GM21367 (cell line): Measurements from ENCODE around the gene TMEM43.

Experiments
- ATAC-seq: cut with Tn5 transposase; IDR thresholded peaks from one replicate; pipeline ENCODE4 v1.9.1; 2021; ENCODE audit not compliant: unreplicated experiment

Gene TMEM43

DNA sequence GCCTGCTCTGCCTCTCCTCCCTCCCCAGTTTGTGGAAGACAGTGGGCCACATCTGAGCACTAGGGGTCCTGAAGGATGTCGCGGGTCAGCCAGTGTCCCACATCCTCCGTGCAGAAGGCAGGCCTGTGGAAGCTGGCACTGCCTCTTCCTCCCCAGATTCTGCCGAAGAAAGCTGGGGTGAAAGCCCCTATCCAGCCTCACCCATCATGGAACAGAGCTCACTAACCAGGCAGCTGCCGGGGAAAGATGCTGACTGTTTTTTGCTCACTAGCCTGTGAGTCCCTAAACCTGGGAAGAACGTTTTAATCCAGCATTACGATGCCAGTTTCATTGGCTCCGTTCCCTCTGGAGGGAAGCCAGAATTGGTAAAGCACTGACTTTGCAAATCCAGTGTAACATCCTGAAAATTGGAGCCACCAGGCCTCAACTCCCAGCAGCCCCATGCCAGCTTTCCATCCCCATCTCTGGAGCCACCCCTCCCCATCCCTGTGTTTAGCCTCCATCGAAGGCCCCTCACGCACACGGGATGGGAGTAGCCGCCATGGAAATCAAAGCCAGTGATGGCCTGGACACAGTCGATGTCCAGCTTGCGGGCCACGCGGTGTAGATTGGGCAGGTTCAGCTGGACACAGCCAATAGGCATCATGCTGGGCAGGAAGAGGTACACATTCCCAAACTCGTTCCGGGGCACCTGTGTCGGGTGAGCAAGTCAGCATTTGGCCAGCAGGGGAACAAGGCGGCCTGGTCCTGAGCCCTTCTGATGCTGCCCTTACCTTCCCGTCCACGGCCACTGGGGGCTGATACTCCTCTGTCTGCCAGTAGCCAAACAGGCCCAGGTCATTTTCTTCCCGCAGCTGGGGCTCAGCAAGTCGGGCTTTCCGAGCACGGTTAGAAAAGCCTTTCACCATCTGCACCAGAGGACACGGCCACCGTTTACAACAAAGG lies 23.5 kb downstream of the TMEM43 start:
- ATAC-seq: no peak

DNA sequence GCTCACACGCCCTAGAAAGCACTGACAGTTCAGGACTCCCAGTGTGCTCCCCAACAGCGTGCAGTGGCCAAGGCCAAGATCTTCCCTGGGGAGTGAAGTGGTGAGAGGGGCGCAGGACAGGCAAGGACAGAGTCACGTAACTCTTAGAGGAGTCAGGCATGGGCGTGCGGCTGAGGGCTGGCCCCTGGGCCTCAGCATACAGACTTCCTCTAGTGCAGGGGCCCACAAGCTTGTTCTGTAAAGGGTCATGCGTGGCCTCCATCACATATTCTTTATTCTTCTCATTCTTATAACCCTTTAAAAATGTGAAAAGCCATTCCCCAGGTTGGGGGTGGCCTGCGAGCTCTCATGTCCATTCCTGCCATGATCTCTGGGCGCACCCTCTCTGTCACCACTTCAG lies 25.2 kb downstream of the TMEM43 start:
- no peak for ATAC-seq

DNA sequence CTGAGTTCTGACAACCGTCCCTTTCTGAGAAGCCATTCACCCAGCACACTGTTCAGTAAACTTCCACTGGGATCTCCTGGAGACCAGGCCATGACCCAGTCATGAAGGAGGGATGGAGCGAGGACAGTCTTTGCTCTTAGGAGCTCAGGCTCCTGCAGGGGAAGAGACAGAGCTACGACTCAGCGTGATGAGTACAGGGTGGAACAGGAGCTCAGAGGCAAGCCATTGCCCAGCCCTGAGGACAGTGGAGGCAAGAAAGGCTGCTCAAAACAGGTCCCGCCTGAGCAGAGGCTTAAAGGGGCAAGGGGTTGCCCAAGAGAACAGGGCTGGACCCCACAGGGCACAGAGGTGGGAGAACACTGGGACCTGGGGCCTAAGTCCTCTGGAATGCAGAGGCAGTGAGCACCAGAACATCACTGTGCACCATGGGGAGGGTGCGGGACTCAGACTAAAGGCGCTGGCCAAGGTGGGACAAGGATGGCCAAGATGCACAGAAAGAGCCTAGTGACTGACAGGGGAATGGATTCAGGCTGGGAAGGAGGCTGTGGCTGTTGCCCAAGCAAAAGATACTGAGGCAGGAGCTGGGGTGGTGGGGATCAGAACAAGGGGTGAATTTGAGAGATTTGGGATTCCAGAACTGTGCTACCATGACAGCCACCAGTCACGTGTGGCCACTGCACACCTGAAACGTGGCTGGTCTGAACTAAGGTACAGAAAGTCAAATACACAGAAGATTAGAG lies 25.8 kb downstream of the TMEM43 start:
- no peak for ATAC-seq

DNA sequence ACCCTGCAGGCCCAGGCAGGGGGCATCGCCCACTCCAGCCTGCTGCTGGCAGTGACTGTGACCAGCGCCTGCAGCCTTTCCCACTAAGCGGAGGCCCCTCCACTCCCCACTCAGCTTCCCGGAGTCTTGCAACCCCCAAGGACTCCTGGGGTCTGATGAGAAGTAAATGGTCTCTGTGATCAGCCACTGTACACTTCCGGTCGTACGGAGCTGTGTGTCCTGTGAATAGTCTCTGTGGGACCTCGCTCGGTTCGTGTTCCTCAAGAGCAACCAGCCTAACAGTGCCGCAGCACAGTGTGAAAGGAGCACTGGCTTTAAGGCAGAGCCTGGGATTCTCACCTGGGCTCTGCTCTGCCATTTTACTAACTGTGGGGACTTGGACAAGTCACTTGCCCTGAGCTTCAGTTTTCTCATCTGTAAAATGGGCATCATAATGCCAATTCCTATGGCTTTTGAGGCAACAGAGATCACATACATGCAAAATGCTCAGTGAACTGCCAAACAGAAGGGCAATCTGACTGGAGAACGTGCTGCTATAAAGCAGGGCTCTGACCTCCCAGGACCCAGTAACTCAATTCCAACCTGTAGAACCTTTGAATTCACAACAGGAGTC lies 26.7 kb downstream of the TMEM43 start:
- no peak for ATAC-seq

DNA sequence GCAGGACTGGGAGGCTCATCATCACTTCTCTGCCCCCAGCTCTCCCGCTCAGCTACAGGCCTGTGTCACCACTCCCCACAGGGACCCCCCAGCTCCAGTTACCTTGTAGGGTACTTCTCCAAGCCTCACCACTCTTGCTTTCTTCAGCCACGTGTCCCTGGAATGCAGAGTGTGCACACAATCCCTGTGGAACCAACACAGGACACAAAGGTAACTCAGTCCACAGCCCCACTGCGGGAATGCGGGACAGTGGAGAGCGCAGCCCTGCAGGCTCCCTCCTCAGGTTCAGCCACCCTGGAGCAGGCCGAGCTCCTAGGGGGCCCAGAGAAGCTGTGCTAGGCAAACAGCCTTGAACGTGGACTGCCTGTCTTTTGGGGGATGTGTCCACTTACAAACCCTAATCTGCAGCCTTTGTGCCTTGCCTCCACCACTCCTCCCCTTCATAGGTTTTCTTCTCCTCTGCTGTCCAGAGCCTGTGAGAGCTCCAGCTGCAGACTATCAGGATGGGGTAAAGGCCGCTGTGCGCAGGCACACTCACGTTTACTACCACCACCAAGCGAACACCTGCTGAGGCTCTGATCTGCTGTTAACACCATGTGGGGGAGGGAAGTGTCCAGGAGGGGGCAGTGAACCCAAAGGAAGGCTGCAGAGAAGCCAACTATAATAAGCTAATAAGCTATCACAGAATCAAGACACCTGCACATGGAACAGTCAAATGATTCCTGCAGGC lies 27.5 kb downstream of the TMEM43 start:
- no peak for ATAC-seq

DNA sequence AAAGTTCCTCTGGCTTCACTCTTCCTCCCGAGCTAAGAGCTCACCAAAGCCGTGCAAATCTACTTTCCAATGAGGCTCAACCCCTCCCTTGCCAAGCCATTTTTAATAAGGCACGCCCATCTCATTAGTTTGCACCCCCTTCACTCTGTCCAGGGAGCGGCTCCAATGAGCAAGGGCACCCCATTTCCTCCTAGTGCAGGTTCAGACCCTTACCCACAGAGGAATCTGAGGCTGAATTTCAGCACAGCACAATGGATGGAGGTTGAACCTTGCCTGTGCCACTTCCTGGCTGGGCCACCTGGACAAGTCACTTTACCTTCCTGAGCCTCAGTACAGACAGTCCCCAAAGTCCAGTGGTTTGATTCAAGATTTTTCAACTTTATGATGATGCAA lies 28.1 kb downstream of the TMEM43 start:
- ATAC-seq: no peak

DNA sequence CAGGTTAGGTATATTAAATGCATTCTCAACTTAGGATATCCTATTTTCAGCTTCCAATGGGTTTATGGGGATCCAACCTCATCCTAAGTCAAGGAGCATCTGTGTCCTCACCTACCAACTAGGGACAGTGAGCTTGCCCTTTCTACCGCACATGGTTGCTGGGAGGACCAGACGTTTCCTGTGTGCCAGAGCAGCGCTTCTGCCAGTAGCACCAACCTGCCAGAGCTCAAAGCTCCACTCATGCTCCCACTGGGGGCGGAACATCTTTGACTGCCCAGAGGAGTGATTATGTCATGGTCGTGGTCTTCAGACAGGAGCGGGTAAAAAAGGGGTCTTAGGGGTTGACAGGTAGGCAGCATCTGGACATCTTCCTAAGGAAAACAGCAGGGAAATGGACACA lies 28.8 kb downstream of the TMEM43 start:
- no peak for ATAC-seq

DNA sequence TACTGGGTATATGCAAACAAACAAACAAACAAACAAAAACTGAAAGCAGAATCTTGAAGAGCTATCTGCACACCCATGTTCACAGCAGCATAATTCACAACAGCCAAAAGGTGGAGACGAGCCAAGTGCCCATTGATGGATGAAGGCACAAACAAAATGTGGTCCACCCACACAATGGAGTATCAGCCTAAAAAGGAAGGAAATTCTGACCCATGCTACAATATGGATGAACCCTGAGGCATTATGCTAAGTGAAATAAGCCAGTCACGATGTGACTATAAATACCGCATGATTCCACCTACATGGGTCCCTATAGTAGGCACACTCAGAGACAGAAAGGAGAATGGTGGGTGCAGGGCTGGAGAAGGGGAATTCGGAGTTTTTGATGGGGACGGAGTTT lies 29.4 kb downstream of the TMEM43 start:
- no peak for ATAC-seq

DNA sequence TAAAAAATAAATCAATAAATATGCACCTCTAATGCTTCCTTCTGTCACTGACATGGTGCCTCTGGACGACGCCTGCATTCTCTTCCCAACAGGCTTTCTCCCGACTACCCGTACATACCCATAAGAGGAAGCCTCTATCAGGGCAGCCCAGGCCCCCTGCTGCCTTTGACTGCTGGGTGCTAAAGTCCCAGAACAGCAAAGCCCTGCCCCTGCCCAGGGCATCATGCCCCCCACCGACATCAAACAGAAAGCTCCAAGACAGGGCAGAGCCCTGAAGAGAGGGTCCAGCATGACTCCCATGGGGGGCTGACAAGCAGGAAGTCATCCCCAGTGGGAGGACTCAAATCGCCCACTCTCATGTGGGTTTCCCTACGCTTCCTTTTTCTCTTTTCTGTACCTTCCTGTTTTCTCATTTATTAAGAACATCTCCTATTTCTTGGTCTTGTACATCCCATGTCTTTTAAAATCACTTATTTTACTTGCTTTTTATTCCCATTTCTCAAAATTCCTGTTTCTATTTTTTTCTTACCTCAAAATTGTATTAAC lies 30.1 kb downstream of the TMEM43 start:
- no peak for ATAC-seq

DNA sequence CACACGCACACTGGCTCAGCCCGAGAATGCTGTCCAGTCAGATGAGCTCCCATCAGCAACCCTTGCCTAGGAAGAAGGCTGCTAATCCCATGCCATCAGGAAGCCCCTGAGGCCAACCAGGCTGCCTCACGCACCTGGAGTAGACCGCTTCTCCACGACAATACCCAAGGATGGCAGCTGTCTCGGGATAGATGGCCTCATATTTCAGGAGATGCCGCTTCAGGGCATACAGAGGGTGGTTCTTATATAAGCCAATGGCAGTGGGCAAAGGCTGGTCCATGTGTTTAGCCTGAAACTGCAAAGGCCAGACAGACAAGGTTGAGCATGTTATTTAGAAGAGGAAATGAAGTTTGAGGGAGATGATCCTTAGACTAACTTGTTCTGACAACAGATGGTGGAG lies 31.3 kb downstream of the TMEM43 start:
- no peak for ATAC-seq

DNA sequence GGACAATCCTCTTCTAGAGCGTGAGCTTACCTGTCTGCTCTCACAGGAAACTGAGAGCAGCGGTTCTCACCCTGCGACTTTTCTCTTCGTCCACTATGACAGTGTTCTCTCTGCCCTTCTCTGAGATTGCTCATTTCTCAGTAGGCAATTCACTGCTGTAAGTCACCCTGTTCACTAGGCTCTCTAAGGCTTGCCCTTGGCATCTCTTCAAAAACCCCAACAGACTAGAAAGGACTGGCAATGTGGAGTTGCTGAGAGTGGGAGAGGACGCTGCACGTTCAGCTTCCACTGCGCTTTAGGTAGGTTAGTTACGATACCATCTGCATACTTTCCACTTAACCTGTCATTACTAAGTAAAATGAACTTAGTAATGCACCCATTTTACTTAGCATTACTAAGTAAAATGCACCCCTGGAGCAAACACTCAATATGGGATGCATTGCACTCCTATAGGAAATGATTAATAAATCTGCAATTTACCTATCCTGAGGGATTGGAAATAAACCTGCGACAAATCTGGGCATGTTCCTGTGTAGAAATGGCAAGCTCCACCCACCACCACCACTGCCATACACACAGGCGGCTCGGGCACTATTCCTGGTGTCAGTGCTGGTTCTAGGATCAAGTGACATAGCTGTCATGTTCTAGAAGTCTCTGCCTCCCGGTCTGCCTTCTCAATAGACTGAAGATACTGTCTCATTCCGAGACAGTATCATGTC lies 32.1 kb downstream of the TMEM43 start:
- ATAC-seq: no peak

DNA sequence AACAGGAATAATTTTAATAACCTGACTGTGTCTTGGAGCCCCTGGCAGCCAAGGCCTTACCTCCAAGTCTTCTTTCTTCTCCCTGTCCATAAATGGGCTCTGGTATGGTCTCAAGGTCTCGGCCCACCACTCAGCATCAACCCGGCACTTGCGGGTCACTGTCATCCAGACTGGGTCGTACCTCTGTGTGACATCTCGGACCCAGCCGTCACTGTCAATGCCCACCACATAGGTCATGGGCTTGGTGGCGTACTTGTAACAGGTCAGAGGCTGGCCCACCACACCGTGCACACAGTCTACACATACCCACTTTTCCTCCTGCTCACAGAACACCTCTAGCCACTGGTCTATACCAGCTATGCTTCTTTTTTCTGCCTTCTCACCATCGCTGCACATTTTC lies 33.1 kb downstream of the TMEM43 start:
- ATAC-seq: no peak

DNA sequence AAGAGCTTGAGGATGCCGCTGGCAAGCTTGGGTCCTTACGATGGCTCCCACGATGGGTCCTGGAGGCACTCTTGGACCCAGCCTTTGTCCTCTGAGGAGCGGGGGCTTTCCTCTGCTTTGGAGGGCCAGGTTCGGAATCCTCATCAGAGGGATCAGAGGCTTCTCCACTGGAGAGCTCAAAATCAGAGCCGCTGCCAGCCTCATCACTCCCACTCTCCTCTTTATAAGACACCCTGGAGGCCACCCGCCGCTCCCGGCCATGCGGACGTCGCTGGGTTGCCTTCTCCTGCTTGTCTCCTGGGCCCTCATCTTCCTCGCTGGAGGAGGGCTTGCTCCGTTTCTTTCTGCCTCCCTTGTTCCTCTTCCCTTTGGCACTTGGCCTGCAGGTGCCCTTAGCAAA lies 33.5 kb downstream of the TMEM43 start:
- no peak for ATAC-seq

DNA sequence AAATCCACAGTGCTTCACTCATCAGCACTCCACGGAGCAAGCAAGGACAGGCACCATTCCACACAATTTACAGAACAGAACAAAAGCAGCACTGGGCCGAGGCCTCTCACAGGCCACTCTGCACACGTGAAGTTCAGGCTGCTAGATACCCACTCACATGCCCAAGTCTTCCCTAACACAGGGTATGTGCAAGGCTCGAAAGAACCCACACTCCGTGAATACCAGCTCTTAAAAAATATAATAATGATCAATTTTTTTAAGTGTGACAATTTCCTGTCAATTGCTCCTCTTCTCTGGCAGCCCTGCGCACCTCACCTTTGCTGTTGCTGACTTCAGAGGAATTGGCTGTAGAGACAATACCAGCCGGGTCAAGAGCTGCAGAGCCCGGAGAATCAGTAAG lies 34.6 kb downstream of the TMEM43 start:
- no peak for ATAC-seq

DNA sequence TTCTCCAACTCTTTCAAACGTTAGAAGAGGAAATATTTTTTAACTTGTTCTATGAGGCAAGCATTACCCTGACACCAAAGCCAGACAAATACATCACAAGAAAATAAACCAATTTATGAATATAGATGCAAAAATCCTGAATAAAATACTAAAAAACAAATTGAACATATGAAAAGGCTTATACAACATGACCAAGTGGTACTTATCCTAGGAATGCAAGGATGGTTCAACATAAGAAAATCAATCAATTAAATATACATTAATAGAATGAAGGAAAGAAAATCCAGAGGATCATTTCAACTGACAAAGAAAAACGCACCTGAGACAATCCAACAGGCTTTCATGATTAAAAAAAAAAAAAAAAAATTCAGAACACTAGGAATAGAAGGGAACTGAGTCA lies 36.4 kb downstream of the TMEM43 start:
- no peak for ATAC-seq

DNA sequence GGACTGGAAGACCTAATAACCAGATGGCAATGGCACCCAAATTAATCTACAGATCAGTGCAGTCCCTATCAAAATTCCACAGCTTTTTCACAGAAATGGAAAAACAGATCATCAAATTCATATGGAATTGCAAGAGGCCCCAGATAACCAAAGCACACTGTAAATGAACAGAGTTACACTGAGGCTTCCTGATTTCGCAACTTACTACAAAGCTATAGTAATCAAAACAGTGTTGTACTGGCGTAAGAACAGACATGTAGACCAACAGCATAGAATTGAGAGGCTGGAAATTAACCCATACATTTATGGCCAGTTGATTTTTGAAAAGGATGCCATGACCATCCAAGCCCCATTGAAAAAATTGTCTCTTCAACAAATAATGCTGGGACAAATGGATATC lies 37.3 kb downstream of the TMEM43 start:
- no peak for ATAC-seq

DNA sequence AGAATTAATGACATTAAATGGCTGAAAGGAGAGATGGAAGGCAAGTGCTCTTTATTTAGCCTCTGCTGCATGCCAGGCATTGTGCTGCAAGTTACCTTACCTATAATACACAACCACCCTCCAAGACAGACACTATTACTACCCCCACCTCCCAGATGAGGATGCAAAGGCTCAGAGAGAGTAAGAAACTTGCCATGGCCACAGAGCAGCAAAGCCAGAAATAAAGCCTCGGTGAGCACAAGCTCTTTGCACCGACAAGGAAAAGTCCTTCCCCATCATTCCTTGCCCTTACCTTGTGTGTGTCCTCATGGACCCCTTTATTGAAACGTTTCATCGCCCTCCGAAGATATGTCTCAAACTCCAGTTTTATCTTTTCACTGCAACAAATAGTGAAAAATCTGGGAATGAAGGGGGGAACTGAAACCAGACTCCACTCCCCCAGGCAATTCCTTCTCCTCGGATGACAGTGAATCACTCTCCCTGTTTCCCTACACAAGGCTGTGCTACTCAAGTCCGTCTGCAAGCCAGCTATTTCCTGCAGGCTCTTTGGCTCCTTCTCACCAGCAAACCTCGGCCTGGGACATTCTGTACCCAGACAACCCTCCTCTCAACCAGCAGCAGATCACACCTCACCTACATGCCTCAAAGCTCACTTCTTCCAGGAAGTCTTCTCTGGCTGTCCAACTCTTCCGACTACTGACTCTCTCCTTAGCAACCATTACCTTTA lies 42.2 kb downstream of the TMEM43 start:
- no peak for ATAC-seq

DNA sequence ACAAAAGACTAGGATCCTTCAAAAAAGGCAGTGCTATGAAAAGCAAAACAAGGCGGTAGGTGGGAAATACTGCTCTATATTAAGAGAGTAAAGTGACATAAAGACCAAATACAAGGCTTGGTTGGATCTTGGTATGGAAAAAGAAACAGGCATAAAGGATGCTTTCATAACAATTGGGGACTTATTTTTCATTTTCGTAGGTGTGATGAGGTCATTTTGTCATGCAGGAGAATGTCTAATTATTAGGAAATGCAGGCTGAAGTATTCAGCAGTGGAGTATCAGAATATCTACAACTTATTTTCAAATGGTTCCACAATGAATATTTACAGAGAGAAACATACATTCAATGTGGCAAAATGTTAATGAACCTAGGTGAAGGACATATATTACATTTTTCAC lies 44.6 kb downstream of the TMEM43 start:
- no peak for ATAC-seq

DNA sequence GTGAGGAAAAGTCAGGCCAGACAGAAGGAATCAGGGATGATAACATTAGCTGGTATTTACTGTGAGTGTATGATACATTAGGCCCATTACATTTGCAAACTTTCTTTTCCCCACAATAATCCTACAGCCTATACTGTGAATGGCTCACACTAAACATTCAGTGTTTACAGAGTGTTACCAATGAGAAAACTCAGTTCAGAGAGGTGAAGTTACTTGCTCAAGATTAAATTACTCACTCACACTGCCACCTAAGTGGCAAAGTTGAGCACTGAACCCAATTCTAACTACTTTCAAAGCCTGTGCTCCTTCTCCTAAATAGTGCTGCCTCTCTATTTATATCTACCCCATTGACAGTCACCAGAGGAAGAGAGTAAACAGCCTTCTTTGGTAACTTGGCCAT lies 45.0 kb downstream of the TMEM43 start:
- ATAC-seq: no peak
